Measurements from ENCODE around the gene RTN1. TPM values are rescaled to one million over a fixed set of nuclear protein-coding genes. Genes with fewer than 3 reads are reported as not detected.
A peak's percentile ranks its signal among the peaks of the same experiment; 100 is the strongest.

Gene RTN1
- total and polyA plus RNA-seq, 2 experiments from 2014 or later: 1.1 TPM

GRCh38 chr14:59630288-59630963 is 240.2 kb downstream of the RTN1 start:
- DNase-seq (ENCODE audit: low spot score): peak; percentile 32
- Histone ChIP-seq H2AFZ (peak overlapping the region; percentile 45), H3K4me1 (ENCODE audit: insufficient read depth) (no peaks in the 10 kb centered on the region), H3K27ac (no peak overlapping the region), H3K9me3 (ENCODE audit: low read depth) (no peaks in the 10 kb centered on the region), H3K4me2 (peak overlapping the region; percentile 93), H3K4me3 (peak overlapping the region; percentile 23), H3K79me2 (no peaks in the 10 kb centered on the region), H3K9me2 (replicated peaks; ENCODE audit: insufficient read depth) (no peaks in the 10 kb centered on the region), H3K27me3 (peaks cover 52% of the 10 kb centered on the region), H4K20me1 (ENCODE audit: insufficient read depth, poor library complexity, severe bottlenecking) (no peaks in the 10 kb centered on the region), H3K36me3 (replicated peaks; ENCODE audit: insufficient read depth, low read depth) (no peaks in the 10 kb centered on the region)
- 2% methylated on average over 53 of the region's 57 CpGs for WGBS (ENCODE audit: low lambda C conversion rate, missing lambda C conversion rate)
- TF ChIP-seq EZH2 (IDR thresholded peaks at IDR 0.05; ENCODE audit: borderline replicate concordance): peak; percentile 51
- TF ChIP-seq CTCF (IDR thresholded peaks at IDR 0.05; ENCODE audit: poor library complexity): no peak

GRCh38 chr14:59629444-59630287 is 240.9 kb downstream of the RTN1 start:
- no peaks in the 10 kb centered on the region for H3K4me1 ChIP-seq (ENCODE audit: insufficient read depth)
- H4K20me1 ChIP-seq (ENCODE audit: insufficient read depth, poor library complexity, severe bottlenecking): no peaks in the 10 kb centered on the region
- no peak for DNase-seq (ENCODE audit: low spot score)
- H3K36me3 ChIP-seq (replicated peaks; ENCODE audit: insufficient read depth, low read depth): no peaks in the 10 kb centered on the region
- H2AFZ ChIP-seq: peak overlapping the region; percentile 45
- 70% methylated on average over 11 of the region's 11 CpGs for WGBS (ENCODE audit: low lambda C conversion rate, missing lambda C conversion rate)
- no peaks in the 10 kb centered on the region for H3K9me2 ChIP-seq (replicated peaks; ENCODE audit: insufficient read depth)
- no peaks in the 10 kb centered on the region for H3K79me2 ChIP-seq
- peak overlapping the region; percentile 93 for H3K4me2 ChIP-seq
- H3K4me3 ChIP-seq: peak overlapping the region; percentile 23
- H3K27ac ChIP-seq: no peak overlapping the region
- H3K9me3 ChIP-seq (ENCODE audit: low read depth): no peaks in the 10 kb centered on the region
- H3K27me3 ChIP-seq: peaks cover 52% of the 10 kb centered on the region
- TF ChIP-seq EZH2 (IDR thresholded peaks at IDR 0.05; ENCODE audit: borderline replicate concordance): no peak

- H2AFZ ChIP-seq: no peak overlapping the region
- TF ChIP-seq EZH2 (IDR thresholded peaks at IDR 0.05; ENCODE audit: borderline replicate concordance) (no peak), EZH2phosphoT487 (IDR thresholded peaks at IDR 0.05; ENCODE audit: low read depth, severe bottlenecking, unreplicated experiment) (no peak), CTCF (IDR thresholded peaks at IDR 0.05; ENCODE audit: poor library complexity) (no peak)
- H3K9me3 ChIP-seq (ENCODE audit: low read depth): no peaks in the 10 kb centered on the region
- H3K27me3 ChIP-seq: peaks cover 50% of the 10 kb centered on the region
- WGBS (ENCODE audit: low lambda C conversion rate, missing lambda C conversion rate): 83% methylated on average over 2 of the region's 2 CpGs
- no peaks in the 10 kb centered on the region for H4K20me1 ChIP-seq (ENCODE audit: insufficient read depth, poor library complexity, severe bottlenecking)
- H3K36me3 ChIP-seq (replicated peaks; ENCODE audit: insufficient read depth, low read depth): no peaks in the 10 kb centered on the region
- H3K9me2 ChIP-seq (replicated peaks; ENCODE audit: insufficient read depth): no peaks in the 10 kb centered on the region
- DNase-seq (ENCODE audit: low spot score): no peak
- H3K4me3 ChIP-seq: no peak overlapping the region
- H3K4me1 ChIP-seq (ENCODE audit: insufficient read depth): no peaks in the 10 kb centered on the region
- no peak overlapping the region for H3K27ac ChIP-seq
- H3K4me2 ChIP-seq: no peak overlapping the region
- no peaks in the 10 kb centered on the region for H3K79me2 ChIP-seq
Observed at GRCh38 chr14:59627011-59627520, 243.5 kb downstream of the RTN1 start.

GRCh38 chr14:59622631-59623030 is 247.9 kb downstream of the RTN1 start:
- no peak overlapping the region for H3K27ac ChIP-seq
- no peak overlapping the region for H2AFZ ChIP-seq
- peaks cover 8% of the 10 kb centered on the region for H3K27me3 ChIP-seq
- no peaks in the 10 kb centered on the region for H3K79me2 ChIP-seq
- TF ChIP-seq EZH2phosphoT487 (IDR thresholded peaks at IDR 0.05; ENCODE audit: low read depth, severe bottlenecking, unreplicated experiment) (no peak), CTCF (IDR thresholded peaks at IDR 0.05; ENCODE audit: poor library complexity) (no peak), EZH2 (IDR thresholded peaks at IDR 0.05; ENCODE audit: borderline replicate concordance) (no peak)
- no peak overlapping the region for H3K4me3 ChIP-seq
- H3K4me1 ChIP-seq (ENCODE audit: insufficient read depth): no peaks in the 10 kb centered on the region
- no peaks in the 10 kb centered on the region for H3K9me3 ChIP-seq (ENCODE audit: low read depth)
- H3K9me2 ChIP-seq (replicated peaks; ENCODE audit: insufficient read depth): no peaks in the 10 kb centered on the region
- DNase-seq (ENCODE audit: low spot score): no peak
- no peaks in the 10 kb centered on the region for H3K36me3 ChIP-seq (replicated peaks; ENCODE audit: insufficient read depth, low read depth)
- H3K4me2 ChIP-seq: no peak overlapping the region
- 54% methylated on average over 2 of the region's 2 CpGs for WGBS (ENCODE audit: low lambda C conversion rate, missing lambda C conversion rate)
- no peaks in the 10 kb centered on the region for H4K20me1 ChIP-seq (ENCODE audit: insufficient read depth, poor library complexity, severe bottlenecking)
